HL-60 (cell line): ENCODE results near the gene TRAFD1.

Experiments used
- DNase-seq, 2 experiments: peaks; one replicate each; pipeline ENCODE4 v3.0.0-alpha.2; 2010 to 2020; ENCODE audit warnings: low read depth in 1 of 2, low spot score in 1 of 2
- H3K27ac ChIP-seq: fragments of 250-450 bp; sonication (Bioruptor Pico); replicated peaks from 2 replicates; pipeline ENCODE4 v1.5.1; 2020; ENCODE audit warnings: mild to moderate bottlenecking, moderate library complexity
- H3K27me3 ChIP-seq: fragments of 250-450 bp; sonication (Bioruptor Pico); 2 replicates; pipeline ENCODE4 v1.5.1; 2021; ENCODE audit warnings: mild to moderate bottlenecking, moderate library complexity; ENCODE audit not compliant: insufficient read depth, poor library complexity, severe bottlenecking
- H3K4me3 ChIP-seq: replicated peaks from 2 replicates; pipeline ENCODE4 v1.5.1; 2011; ENCODE audit warnings: mild to moderate bottlenecking, control low read depth, low read length; ENCODE audit not compliant: insufficient read depth
- GABPA ChIP-seq: IDR thresholded peaks from 2 replicates; pipeline ENCODE4 v1.6.1; 2012; ENCODE audit warnings: low read depth
- POLR2AphosphoS5 ChIP-seq: IDR thresholded peaks from 2 replicates; pipeline ENCODE4 v1.6.1; 2012; ENCODE audit warnings: low read depth
- SPI1 ChIP-seq: IDR thresholded peaks from 2 replicates; pipeline ENCODE4 v1.6.1; 2012; ENCODE audit warnings: low read depth, mild to moderate bottlenecking, borderline replicate concordance
- TF ChIP-seq, protein P1 (sequence below): IDR thresholded peaks from 2 replicates; pipeline ENCODE4 v1.6.1; 2012; ENCODE audit warnings: low read depth; ENCODE audit not compliant: insufficient replicate concordance
- TF ChIP-seq, protein P2 (sequence below): IDR thresholded peaks from one replicate; pipeline ENCODE4 v1.5.1; 2011; ENCODE audit warnings: low read length, control low read depth, inconsistent platforms; ENCODE audit not compliant: insufficient read depth

TRAFD1 gene

DNA sequence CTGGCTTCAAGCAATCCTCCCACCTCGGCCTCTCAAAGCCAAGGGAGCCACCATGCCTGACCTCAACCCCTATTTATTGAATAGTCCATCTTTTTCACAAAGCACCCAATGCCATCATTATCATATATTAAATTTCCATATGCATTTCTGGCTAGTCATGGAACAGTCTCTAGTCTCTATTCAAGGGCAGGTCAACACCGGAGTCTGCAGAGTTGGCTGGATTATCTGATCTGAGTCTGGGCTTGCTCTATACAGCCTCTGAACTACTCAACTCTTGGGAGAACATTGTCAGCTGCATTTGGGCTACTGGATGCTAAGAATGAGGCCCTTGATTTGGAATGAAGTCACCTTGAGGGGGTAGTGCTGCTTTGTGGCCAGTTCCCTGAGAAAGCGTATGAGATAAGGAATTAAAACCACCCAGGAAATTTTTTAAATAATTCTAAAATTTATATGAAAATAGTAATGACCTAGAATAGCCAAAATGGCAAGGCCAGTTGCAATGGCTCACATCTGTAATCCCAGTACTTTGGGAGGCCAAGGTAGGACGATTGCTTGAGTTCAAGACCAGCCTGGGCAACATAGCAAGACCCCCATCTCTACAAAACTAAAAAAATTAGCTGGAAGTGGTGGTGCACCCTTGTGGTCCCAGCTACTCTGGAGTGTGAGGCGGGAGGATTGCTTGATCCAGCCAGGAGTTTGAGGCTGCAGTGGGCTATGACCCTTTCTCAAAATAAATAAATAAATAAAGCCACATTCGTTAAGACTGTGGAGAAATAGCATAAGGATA is 9.9 kb upstream of the TRAFD1 start:
- DNase-seq, result no peak
- TF ChIP-seq, protein P1, sequence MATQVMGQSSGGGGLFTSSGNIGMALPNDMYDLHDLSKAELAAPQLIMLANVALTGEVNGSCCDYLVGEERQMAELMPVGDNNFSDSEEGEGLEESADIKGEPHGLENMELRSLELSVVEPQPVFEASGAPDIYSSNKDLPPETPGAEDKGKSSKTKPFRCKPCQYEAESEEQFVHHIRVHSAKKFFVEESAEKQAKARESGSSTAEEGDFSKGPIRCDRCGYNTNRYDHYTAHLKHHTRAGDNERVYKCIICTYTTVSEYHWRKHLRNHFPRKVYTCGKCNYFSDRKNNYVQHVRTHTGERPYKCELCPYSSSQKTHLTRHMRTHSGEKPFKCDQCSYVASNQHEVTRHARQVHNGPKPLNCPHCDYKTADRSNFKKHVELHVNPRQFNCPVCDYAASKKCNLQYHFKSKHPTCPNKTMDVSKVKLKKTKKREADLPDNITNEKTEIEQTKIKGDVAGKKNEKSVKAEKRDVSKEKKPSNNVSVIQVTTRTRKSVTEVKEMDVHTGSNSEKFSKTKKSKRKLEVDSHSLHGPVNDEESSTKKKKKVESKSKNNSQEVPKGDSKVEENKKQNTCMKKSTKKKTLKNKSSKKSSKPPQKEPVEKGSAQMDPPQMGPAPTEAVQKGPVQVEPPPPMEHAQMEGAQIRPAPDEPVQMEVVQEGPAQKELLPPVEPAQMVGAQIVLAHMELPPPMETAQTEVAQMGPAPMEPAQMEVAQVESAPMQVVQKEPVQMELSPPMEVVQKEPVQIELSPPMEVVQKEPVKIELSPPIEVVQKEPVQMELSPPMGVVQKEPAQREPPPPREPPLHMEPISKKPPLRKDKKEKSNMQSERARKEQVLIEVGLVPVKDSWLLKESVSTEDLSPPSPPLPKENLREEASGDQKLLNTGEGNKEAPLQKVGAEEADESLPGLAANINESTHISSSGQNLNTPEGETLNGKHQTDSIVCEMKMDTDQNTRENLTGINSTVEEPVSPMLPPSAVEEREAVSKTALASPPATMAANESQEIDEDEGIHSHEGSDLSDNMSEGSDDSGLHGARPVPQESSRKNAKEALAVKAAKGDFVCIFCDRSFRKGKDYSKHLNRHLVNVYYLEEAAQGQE, result no peak
- TF ChIP-seq POLR2AphosphoS5 (no peak), GABPA (no peak), SPI1 (no peak)
- TF ChIP-seq, protein P2, sequence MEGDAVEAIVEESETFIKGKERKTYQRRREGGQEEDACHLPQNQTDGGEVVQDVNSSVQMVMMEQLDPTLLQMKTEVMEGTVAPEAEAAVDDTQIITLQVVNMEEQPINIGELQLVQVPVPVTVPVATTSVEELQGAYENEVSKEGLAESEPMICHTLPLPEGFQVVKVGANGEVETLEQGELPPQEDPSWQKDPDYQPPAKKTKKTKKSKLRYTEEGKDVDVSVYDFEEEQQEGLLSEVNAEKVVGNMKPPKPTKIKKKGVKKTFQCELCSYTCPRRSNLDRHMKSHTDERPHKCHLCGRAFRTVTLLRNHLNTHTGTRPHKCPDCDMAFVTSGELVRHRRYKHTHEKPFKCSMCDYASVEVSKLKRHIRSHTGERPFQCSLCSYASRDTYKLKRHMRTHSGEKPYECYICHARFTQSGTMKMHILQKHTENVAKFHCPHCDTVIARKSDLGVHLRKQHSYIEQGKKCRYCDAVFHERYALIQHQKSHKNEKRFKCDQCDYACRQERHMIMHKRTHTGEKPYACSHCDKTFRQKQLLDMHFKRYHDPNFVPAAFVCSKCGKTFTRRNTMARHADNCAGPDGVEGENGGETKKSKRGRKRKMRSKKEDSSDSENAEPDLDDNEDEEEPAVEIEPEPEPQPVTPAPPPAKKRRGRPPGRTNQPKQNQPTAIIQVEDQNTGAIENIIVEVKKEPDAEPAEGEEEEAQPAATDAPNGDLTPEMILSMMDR, result no peak
- Histone ChIP-seq H3K27me3 (no peaks in the 10 kb centered on the region), H3K4me3 (no peak overlapping the region), H3K27ac (no peak overlapping the region)

DNA sequence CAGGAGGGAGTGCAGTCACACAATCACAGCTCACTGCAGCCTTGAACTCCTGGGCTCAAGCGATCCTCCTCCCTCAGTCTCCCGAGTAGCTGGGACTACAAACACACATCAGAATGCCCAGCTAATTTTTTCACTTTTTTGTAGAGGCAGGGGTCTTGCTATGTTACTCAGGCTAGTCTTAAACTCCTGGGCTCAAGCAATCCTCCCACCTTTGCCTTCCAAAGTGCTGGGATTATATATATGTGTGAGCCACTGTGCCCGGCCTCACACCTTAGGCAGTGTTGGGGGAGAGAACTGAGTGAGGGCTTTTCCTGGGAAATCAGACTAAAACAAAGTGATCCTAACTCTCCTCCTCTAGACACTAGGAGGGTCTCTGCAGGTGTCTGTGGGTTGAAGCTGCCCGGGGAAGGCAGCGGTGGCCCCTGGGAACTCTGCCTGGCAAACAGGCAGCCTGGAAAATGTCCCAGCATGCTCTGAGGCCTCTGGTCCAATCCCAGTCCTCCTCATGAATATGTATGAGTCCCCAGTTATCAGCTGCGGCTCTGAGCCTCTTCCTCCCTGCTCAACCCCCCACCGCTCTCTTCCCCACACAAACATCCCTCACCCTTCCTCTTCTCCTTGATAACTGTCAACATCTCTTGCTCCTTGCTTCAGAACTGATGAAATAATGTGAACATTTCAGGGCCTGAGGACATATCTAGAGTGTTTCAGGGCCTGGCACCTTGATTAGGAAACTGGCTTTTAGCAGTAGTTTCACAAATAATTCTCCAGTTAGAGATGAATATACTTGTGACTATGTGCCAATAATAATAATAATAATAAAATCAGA is 8.9 kb upstream of the TRAFD1 start:
- Histone ChIP-seq H3K27me3 (no peaks in the 10 kb centered on the region), H3K27ac (peak overlapping the region; percentile 77), H3K4me3 (no peak overlapping the region)
- DNase-seq, result peak; percentile 70 to 90
- TF ChIP-seq POLR2AphosphoS5, result 0 out of 2 replicates have a peak, but pooled peaks have one; percentile 20
- TF ChIP-seq SPI1, result peak; percentile 69; the same call in 1 of the 2 replicates
- TF ChIP-seq, protein P1, result no peak
- TF ChIP-seq, protein P2, result no peak

DNA sequence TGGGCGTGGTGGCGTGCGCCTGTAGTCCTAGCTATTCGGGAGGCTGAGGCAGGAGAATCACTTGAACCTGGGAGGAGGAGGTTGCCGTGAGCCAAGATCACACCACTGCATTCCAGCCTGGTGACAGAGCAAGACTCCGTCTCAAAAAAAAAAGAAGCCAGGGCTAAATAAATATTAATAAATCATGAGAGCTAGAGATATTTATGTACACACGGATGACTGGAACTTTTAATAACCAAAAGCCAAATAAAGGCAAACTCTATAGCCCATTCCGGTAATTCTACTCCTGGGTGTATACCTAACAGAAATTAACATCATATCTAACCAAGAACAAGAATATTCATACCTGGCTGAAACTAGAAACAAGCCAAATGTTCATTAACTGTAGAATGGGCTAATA is 7.7 kb upstream of the TRAFD1 start:
- H3K27ac ChIP-seq, result peak overlapping the region; percentile 77
- no peak for DNase-seq
- TF ChIP-seq, protein P1, result no peak
- no peak for TF ChIP-seq POLR2AphosphoS5
- TF ChIP-seq, protein P2, result no peak
- TF ChIP-seq SPI1, result no peak
- TF ChIP-seq GABPA, result no peak

More for the DNA sequence above, 7.7 kb upstream of the TRAFD1 start:
- no peak overlapping the region for H3K4me3 ChIP-seq
- H3K27me3 ChIP-seq, result no peaks in the 10 kb centered on the region
